Measurements from ENCODE around the gene GRK2.
A peak's percentile ranks its signal among the peaks of the same experiment; 100 is the strongest.

The GRK2 gene

DNA sequence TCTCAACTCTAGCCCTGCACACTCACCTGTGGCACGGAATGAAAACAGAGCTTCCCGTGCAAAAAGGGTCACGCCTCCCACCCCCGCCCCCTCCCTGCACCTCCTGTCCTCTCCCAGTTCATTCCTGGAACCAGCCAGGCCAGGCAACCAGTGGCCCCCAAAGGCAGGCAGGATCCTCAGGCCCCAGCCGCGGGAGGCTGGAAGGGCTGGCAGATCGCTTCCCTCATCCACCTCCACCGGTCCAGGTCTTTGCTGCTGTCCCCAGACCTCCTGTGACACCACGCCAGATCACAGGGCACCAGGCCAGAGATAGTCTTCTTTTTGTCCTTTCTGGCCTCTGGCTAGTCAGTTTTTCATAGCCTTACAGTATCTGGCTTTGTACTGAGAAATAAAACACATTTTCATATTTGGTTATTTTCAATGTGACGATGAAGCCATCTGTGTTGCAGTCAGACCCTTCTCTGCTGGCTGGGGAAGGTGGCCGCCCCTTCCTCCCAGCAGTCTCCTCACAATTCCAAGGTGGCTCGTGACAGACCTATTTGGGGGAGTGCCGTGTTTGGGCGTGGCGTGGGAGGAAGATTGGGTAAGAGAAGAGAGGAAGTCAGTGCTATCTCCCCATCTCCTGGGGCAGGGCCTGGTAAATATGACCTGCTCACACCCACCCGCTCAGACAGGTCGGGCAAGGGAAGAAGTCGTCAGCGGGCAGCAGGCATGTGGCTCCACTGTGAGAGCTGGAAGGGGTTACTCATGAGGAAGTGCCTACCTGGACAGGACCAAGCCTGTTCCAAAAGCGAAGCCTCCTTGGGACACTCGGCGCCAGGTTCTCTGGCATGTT, 46.1 kb downstream of the GRK2 start:
- Histone ChIP-seq H2AFZ (ENCODE audit: low read length) (no peak overlapping the region), H4K8ac (ENCODE audit: low read depth, low read length) (no peak overlapping the region), H3K9me3 (replicated peaks in 1 of 2; ENCODE audit: control insufficient read depth in 2 of 2, insufficient read depth in 1 of 2, low read depth in 1 of 2, low read length in 2 of 2) (peaks cover 0 to 2% of the 10 kb centered on the region in 2 donors), H3K4me1 (ENCODE audit: control insufficient read depth in 2 of 2, insufficient read depth in 1 of 2, low read depth in 1 of 2, low read length in 2 of 2) (no peaks in the 10 kb centered on the region), H3K27me3 (ENCODE audit: control insufficient read depth in 3 of 3, insufficient read depth in 3 of 3, low read depth in 1 of 3, low read length in 3 of 3) (no peaks in the 10 kb centered on the region), H3K27ac (replicated peaks; ENCODE audit: low read length) (no peak overlapping the region), H3K14ac (ENCODE audit: low read length) (no peak overlapping the region), H3K36me3 (replicated peaks in 1 of 2; ENCODE audit: control insufficient read depth in 2 of 2, insufficient read depth in 2 of 2, low read length in 2 of 2) (no peaks in the 10 kb centered on the region), H3K4me3 (ENCODE audit: low read length in 2 of 2) (peak overlapping the region in 1 of 2 donors; percentile 24), H2BK15ac (ENCODE audit: low read length) (no peak overlapping the region), H3K18ac (ENCODE audit: low read length) (no peak overlapping the region), H2AK5ac (ENCODE audit: low read depth, low read length) (no peak overlapping the region), H2BK5ac (ENCODE audit: low read length) (no peak overlapping the region), H2BK120ac (ENCODE audit: low read depth, low read length) (no peak overlapping the region), H3K9ac (ENCODE audit: low read depth, low read length, poor library complexity) (no peak overlapping the region), H3K4me2 (ENCODE audit: insufficient read depth, low read length, poor library complexity, severe bottlenecking) (no peak overlapping the region), H3K23ac (ENCODE audit: low read depth, low read length, poor library complexity) (no peak overlapping the region), H2BK12ac (ENCODE audit: low read length) (no peak overlapping the region), H3K4ac (ENCODE audit: low read length) (no peak overlapping the region), H3K79me1 (ENCODE audit: low read depth, low read length) (peaks cover 2% of the 10 kb centered on the region), H4K91ac (ENCODE audit: low read depth, low read length, poor library complexity) (no peak overlapping the region)
- no peak for DNase-seq (ENCODE audit: low spot score)
- no CpG with 5 or more reads among the region's 22 CpGs for WGBS, 2 donors (ENCODE audit: extremely low coverage in 2 of 2, insufficient read length in 2 of 2, insufficient replicate concordance in 1 of 2)

DNA sequence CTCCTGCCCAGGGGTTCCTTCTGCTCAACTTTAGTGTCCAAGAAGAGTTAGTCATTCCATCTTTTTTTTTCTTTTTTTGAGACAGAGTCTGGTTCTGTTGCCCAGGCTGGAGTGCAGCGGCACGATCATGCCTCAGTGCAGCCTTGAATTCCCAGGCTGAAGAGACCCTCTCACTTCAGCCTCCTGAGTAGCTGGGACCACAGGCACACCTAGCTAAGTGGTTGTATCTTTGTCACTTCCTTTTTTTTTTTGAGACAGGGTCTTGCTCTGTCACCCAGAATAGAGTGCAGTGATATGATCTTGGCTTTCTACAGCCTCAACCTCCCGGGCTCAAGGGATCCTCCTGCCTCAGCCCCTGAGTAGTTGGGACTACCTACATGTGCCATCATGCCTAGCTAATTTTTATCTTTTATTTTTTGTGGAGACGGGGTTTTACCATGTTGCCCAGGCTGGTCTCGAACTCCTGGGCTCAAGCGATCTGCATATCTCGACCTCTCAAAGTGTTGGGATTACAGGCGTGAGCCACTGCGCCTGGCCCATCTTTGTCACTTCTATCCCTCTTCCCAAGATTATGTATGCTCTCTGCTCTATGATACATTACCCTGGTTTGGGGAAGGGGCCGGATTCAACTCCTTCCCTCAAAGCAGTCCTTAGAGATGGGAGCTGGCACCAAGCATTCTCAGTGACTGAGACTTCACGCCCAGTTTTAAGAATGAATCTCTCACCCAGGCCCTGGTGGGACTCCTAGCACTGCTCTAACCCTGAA, 47.0 kb downstream of the GRK2 start:
- H3K18ac ChIP-seq (ENCODE audit: low read length) = no peak overlapping the region
- no peak overlapping the region for H2AFZ ChIP-seq (ENCODE audit: low read length)
- no peak overlapping the region for H3K4me2 ChIP-seq (ENCODE audit: insufficient read depth, low read length, poor library complexity, severe bottlenecking)
- no peak overlapping the region for H4K8ac ChIP-seq (ENCODE audit: low read depth, low read length)
- no peaks in the 10 kb centered on the region for H3K36me3 ChIP-seq (replicated peaks in 1 of 2; ENCODE audit: control insufficient read depth in 2 of 2, insufficient read depth in 2 of 2, low read length in 2 of 2)
- peaks cover 0 to 2% of the 10 kb centered on the region in 2 donors for H3K9me3 ChIP-seq (replicated peaks in 1 of 2; ENCODE audit: control insufficient read depth in 2 of 2, insufficient read depth in 1 of 2, low read depth in 1 of 2, low read length in 2 of 2)
- no peak overlapping the region for H3K14ac ChIP-seq (ENCODE audit: low read length)
- no peak overlapping the region for H3K23ac ChIP-seq (ENCODE audit: low read depth, low read length, poor library complexity)
- H2BK120ac ChIP-seq (ENCODE audit: low read depth, low read length) = no peak overlapping the region
- H3K4me1 ChIP-seq (ENCODE audit: control insufficient read depth in 2 of 2, insufficient read depth in 1 of 2, low read depth in 1 of 2, low read length in 2 of 2) = peaks cover under 1 to 4% of the 10 kb centered on the region in 2 donors
- peaks cover 2% of the 10 kb centered on the region for H3K79me1 ChIP-seq (ENCODE audit: low read depth, low read length)
- H3K27me3 ChIP-seq (ENCODE audit: control insufficient read depth in 3 of 3, insufficient read depth in 3 of 3, low read depth in 1 of 3, low read length in 3 of 3) = peaks cover 0 to 4% (median 0%) of the 10 kb centered on the region in 3 experiments
- WGBS, 2 donors (ENCODE audit: extremely low coverage in 2 of 2, insufficient read length in 2 of 2, insufficient replicate concordance in 1 of 2) = no CpG with 5 or more reads among the region's 11 CpGs
- no peak overlapping the region for H3K4ac ChIP-seq (ENCODE audit: low read length)
- no peak overlapping the region for H2BK12ac ChIP-seq (ENCODE audit: low read length)
- no peak for DNase-seq (ENCODE audit: low spot score)
- H3K4me3 ChIP-seq (ENCODE audit: low read length in 2 of 2) = no peak overlapping the region
- no peak overlapping the region for H3K27ac ChIP-seq (replicated peaks; ENCODE audit: low read length)
- H2BK5ac ChIP-seq (ENCODE audit: low read length) = no peak overlapping the region
- no peak overlapping the region for H2BK15ac ChIP-seq (ENCODE audit: low read length)
- H4K91ac ChIP-seq (ENCODE audit: low read depth, low read length, poor library complexity) = no peak overlapping the region
- H2AK5ac ChIP-seq (ENCODE audit: low read depth, low read length) = no peak overlapping the region
- H3K9ac ChIP-seq (ENCODE audit: low read depth, low read length, poor library complexity) = no peak overlapping the region

DNA sequence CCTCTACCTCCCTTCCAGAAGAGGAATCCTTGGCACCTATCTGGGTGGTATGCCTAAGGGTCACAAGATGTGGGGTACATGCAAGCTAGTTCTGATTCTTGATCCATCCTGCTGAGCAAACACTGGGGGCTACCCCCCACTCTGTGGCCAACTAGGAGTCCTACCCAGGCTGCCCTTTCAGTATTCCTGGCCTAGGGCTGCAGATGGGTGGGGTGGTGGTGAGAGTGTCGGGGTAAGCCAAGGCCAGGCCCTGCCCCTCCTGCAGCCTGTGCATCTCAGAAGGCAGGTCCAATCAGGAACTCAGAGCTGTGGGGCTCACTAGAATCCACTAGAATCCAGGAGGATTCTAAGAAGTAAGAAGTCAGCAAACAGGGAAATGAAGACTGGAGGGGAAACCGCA, 47.9 kb downstream of the GRK2 start:
- no peak overlapping the region for H3K4me2 ChIP-seq (ENCODE audit: insufficient read depth, low read length, poor library complexity, severe bottlenecking)
- no peak overlapping the region for H3K9ac ChIP-seq (ENCODE audit: low read depth, low read length, poor library complexity)
- H3K36me3 ChIP-seq (replicated peaks in 1 of 2; ENCODE audit: control insufficient read depth in 2 of 2, insufficient read depth in 2 of 2, low read length in 2 of 2) = no peaks in the 10 kb centered on the region
- H3K9me3 ChIP-seq (replicated peaks in 1 of 2; ENCODE audit: control insufficient read depth in 2 of 2, insufficient read depth in 1 of 2, low read depth in 1 of 2, low read length in 2 of 2) = peaks cover 0 to 2% of the 10 kb centered on the region in 2 donors
- no peak overlapping the region for H3K27ac ChIP-seq (replicated peaks; ENCODE audit: low read length)
- no CpG with 5 or more reads among the region's 2 CpGs for WGBS, 2 donors (ENCODE audit: extremely low coverage in 2 of 2, insufficient read length in 2 of 2, insufficient replicate concordance in 1 of 2)
- peaks cover 3 to 5% of the 10 kb centered on the region in 2 donors for H3K4me1 ChIP-seq (ENCODE audit: control insufficient read depth in 2 of 2, insufficient read depth in 1 of 2, low read depth in 1 of 2, low read length in 2 of 2)
- peaks cover 0 to 9% (median 0%) of the 10 kb centered on the region in 3 experiments for H3K27me3 ChIP-seq (ENCODE audit: control insufficient read depth in 3 of 3, insufficient read depth in 3 of 3, low read depth in 1 of 3, low read length in 3 of 3)
- no peak overlapping the region for H2AFZ ChIP-seq (ENCODE audit: low read length)
- no peak overlapping the region for H2BK120ac ChIP-seq (ENCODE audit: low read depth, low read length)
- H3K14ac ChIP-seq (ENCODE audit: low read length) = no peak overlapping the region
- no peak overlapping the region for H3K23ac ChIP-seq (ENCODE audit: low read depth, low read length, poor library complexity)
- no peak overlapping the region for H4K91ac ChIP-seq (ENCODE audit: low read depth, low read length, poor library complexity)
- no peak overlapping the region for H3K4me3 ChIP-seq (ENCODE audit: low read length in 2 of 2)
- no peak overlapping the region for H3K4ac ChIP-seq (ENCODE audit: low read length)
- no peak overlapping the region for H2BK15ac ChIP-seq (ENCODE audit: low read length)
- H2AK5ac ChIP-seq (ENCODE audit: low read depth, low read length) = no peak overlapping the region
- H2BK5ac ChIP-seq (ENCODE audit: low read length) = no peak overlapping the region
- H3K79me1 ChIP-seq (ENCODE audit: low read depth, low read length) = peaks cover 2% of the 10 kb centered on the region
- no peak overlapping the region for H3K18ac ChIP-seq (ENCODE audit: low read length)
- no peak for DNase-seq (ENCODE audit: low spot score)
- H2BK12ac ChIP-seq (ENCODE audit: low read length) = no peak overlapping the region
- H4K8ac ChIP-seq (ENCODE audit: low read depth, low read length) = no peak overlapping the region

DNA sequence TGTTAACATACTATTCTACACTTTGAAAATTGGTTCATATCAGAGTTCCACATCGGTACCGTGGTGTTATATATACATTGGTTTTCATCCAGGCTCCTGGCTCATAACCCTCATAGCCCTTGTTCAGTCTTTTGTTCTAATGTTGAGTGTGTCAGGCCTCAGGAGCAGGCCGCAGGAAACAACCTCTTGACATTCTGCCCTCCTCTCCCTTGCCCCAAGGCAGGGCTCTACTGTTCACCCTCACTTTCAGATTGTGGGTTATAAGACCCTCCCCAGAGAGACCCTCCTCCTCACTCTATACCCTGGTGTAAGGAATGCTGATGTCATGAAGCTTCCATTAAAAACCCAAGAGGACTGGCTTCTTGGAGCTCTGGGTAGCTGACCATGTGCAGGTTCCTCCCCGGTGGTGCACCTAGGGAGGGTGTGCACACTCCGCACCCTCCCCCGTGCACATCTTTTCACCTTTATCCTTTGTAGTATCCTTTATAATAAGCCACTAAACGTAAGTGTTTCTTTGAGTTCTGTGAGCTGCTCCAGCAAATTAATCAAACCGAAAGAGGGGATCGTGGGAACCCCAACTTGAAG, 49.1 kb downstream of the GRK2 start:
- no peak overlapping the region for H3K4me2 ChIP-seq (ENCODE audit: insufficient read depth, low read length, poor library complexity, severe bottlenecking)
- no CpG with 5 or more reads among the region's 9 CpGs for WGBS, 2 donors (ENCODE audit: extremely low coverage in 2 of 2, insufficient read length in 2 of 2, insufficient replicate concordance in 1 of 2)
- H3K9ac ChIP-seq (ENCODE audit: low read depth, low read length, poor library complexity) = no peak overlapping the region
- H3K27me3 ChIP-seq (ENCODE audit: control insufficient read depth in 3 of 3, insufficient read depth in 3 of 3, low read depth in 1 of 3, low read length in 3 of 3) = peaks cover 0 to 9% (median 0%) of the 10 kb centered on the region in 3 experiments
- DNase-seq (ENCODE audit: low spot score) = no peak
- H2AFZ ChIP-seq (ENCODE audit: low read length) = peak overlapping the region; percentile 23
- no peak overlapping the region for H3K4ac ChIP-seq (ENCODE audit: low read length)
- no peaks in the 10 kb centered on the region for H3K36me3 ChIP-seq (replicated peaks in 1 of 2; ENCODE audit: control insufficient read depth in 2 of 2, insufficient read depth in 2 of 2, low read length in 2 of 2)
- no peak overlapping the region for H2BK15ac ChIP-seq (ENCODE audit: low read length)
- no peak overlapping the region for H3K23ac ChIP-seq (ENCODE audit: low read depth, low read length, poor library complexity)
- H3K18ac ChIP-seq (ENCODE audit: low read length) = no peak overlapping the region
- H4K8ac ChIP-seq (ENCODE audit: low read depth, low read length) = no peak overlapping the region
- H3K14ac ChIP-seq (ENCODE audit: low read length) = no peak overlapping the region
- peaks cover 2% of the 10 kb centered on the region for H3K79me1 ChIP-seq (ENCODE audit: low read depth, low read length)
- peaks cover 3 to 5% of the 10 kb centered on the region in 2 donors for H3K4me1 ChIP-seq (ENCODE audit: control insufficient read depth in 2 of 2, insufficient read depth in 1 of 2, low read depth in 1 of 2, low read length in 2 of 2)
- H4K91ac ChIP-seq (ENCODE audit: low read depth, low read length, poor library complexity) = no peak overlapping the region
- no peak overlapping the region for H3K4me3 ChIP-seq (ENCODE audit: low read length in 2 of 2)
- H3K9me3 ChIP-seq (replicated peaks in 1 of 2; ENCODE audit: control insufficient read depth in 2 of 2, insufficient read depth in 1 of 2, low read depth in 1 of 2, low read length in 2 of 2) = peaks cover 0 to 2% of the 10 kb centered on the region in 2 donors
- no peak overlapping the region for H2BK5ac ChIP-seq (ENCODE audit: low read length)
- no peak overlapping the region for H2BK12ac ChIP-seq (ENCODE audit: low read length)
- no peak overlapping the region for H3K27ac ChIP-seq (replicated peaks; ENCODE audit: low read length)
- no peak overlapping the region for H2BK120ac ChIP-seq (ENCODE audit: low read depth, low read length)
- no peak overlapping the region for H2AK5ac ChIP-seq (ENCODE audit: low read depth, low read length)
